COR-L47 (cell line): ENCODE data around the gene MAML3.

Source experiments
- DNase-seq: peaks from one replicate; lab custom pipeline; 2025; lab: John Stamatoyannopoulos, UW

The MAML3 gene

GRCh38 chr4:139840773-139841172 lies 313.2 kb downstream of the MAML3 start:
- no peak for DNase-seq

- no peak for DNase-seq
Measured at GRCh38 chr4:139839403-139840031, 314.5 kb downstream of the MAML3 start.

- no peak for DNase-seq
Measured at GRCh38 chr4:139838811-139839210, 315.2 kb downstream of the MAML3 start.

GRCh38 chr4:139834981-139835391 lies 319.0 kb downstream of the MAML3 start:
- no peak for DNase-seq

- DNase-seq, result no peak
Measured at GRCh38 chr4:139834226-139834662, 319.7 kb downstream of the MAML3 start.

- DNase-seq, result no peak
Measured at GRCh38 chr4:139833151-139833910, 320.7 kb downstream of the MAML3 start.

GRCh38 chr4:139828966-139829664 lies 324.9 kb downstream of the MAML3 start:
- DNase-seq, result no peak

- no peak for DNase-seq
Measured at GRCh38 chr4:139826426-139826825, 327.6 kb downstream of the MAML3 start.

- DNase-seq, result no peak
Measured at GRCh38 chr4:139825523-139826014, 328.4 kb downstream of the MAML3 start.

- DNase-seq, result no peak
Measured at GRCh38 chr4:139824882-139825522, 329.0 kb downstream of the MAML3 start.

GRCh38 chr4:139823746-139824145 lies 330.2 kb downstream of the MAML3 start:
- no peak for DNase-seq

- no peak for DNase-seq
Measured at GRCh38 chr4:139823345-139823744, 330.6 kb downstream of the MAML3 start.

GRCh38 chr4:139822391-139822790 lies 331.6 kb downstream of the MAML3 start:
- DNase-seq, result no peak

- no peak for DNase-seq
Measured at GRCh38 chr4:139819082-139819481, 334.9 kb downstream of the MAML3 start.

GRCh38 chr4:139817657-139818452 lies 336.1 kb downstream of the MAML3 start:
- peak; percentile 86 for DNase-seq

- DNase-seq, result no peak
Measured at GRCh38 chr4:139816856-139817255, 337.1 kb downstream of the MAML3 start.

- no peak for DNase-seq
Measured at GRCh38 chr4:139815778-139816601, 338.0 kb downstream of the MAML3 start.

GRCh38 chr4:139814323-139815015 lies 339.5 kb downstream of the MAML3 start:
- DNase-seq, result peak; percentile 77

GRCh38 chr4:139813881-139814280 lies 340.1 kb downstream of the MAML3 start:
- no peak for DNase-seq

GRCh38 chr4:139810710-139811109 lies 343.3 kb downstream of the MAML3 start:
- no peak for DNase-seq
